NCI-H69 (cell line): ENCODE data around the gene RDH5.
"Not testable (repeated sequence)": the region's sequence is repeated elsewhere in the genome, so short reads cannot be mapped to it uniquely, and the experiment has no call there.

Source experiments
- DNase-seq: peaks from one replicate; lab custom pipeline; 2025; lab: John Stamatoyannopoulos, UW

The RDH5 gene

GRCh38 chr12:55745361-55746173, 25.4 kb downstream of the RDH5 start:
- DNase-seq = peak; percentile 97

- DNase-seq = no peak
Measured at GRCh38 chr12:55746174-55746912, 26.1 kb downstream of the RDH5 start.

- DNase-seq = no peak
Measured at GRCh38 chr12:55746913-55747231, 26.7 kb downstream of the RDH5 start.

- DNase-seq = no peak
Measured at GRCh38 chr12:55748230-55748993, 28.2 kb downstream of the RDH5 start.

- no peak for DNase-seq
Measured at GRCh38 chr12:55755246-55755645, 35.1 kb downstream of the RDH5 start.

GRCh38 chr12:55757701-55758100, 37.5 kb downstream of the RDH5 start:
- DNase-seq = no peak

GRCh38 chr12:55758575-55758974, 38.4 kb downstream of the RDH5 start:
- not testable (repeated sequence) for DNase-seq

GRCh38 chr12:55760663-55761062, 40.5 kb downstream of the RDH5 start:
- DNase-seq = no peak

GRCh38 chr12:55762646-55763045, 42.5 kb downstream of the RDH5 start:
- peak; percentile 28 for DNase-seq

GRCh38 chr12:55765736-55766290, 45.6 kb downstream of the RDH5 start:
- DNase-seq = no peak

GRCh38 chr12:55767156-55767555, 47.0 kb downstream of the RDH5 start:
- DNase-seq = no peak

GRCh38 chr12:55771736-55772135, 51.5 kb downstream of the RDH5 start:
- no peak for DNase-seq
